Measurements from ENCODE around the gene SYT1.

The SYT1 gene

GRCh38 chr12:79337662-79338290 lies 473.2 kb downstream of the SYT1 start:
- no peak for DNase-seq (ENCODE audit: low read depth)
- no peak for TF ChIP-seq CTCF (IDR thresholded peaks at IDR 0.05; ENCODE audit: insufficient read depth, low read depth, low read length, missing control alignments)
- no peak overlapping the region for H3K4me3 ChIP-seq (ENCODE audit: low read length)

GRCh38 chr12:79344855-79345847 lies 480.6 kb downstream of the SYT1 start:
- peak; percentile 91 for TF ChIP-seq CTCF (IDR thresholded peaks at IDR 0.05; ENCODE audit: insufficient read depth, low read depth, low read length, missing control alignments)
- no peak overlapping the region for H3K4me3 ChIP-seq (ENCODE audit: low read length)
- DNase-seq (ENCODE audit: low read depth), result peak; percentile 71

GRCh38 chr12:79347866-79348265 lies 483.3 kb downstream of the SYT1 start:
- no peak for TF ChIP-seq CTCF (IDR thresholded peaks at IDR 0.05; ENCODE audit: insufficient read depth, low read depth, low read length, missing control alignments)
- H3K4me3 ChIP-seq (ENCODE audit: low read length), result no peak overlapping the region
- DNase-seq (ENCODE audit: low read depth), result no peak

- no peak overlapping the region for H3K4me3 ChIP-seq (ENCODE audit: low read length)
- no peak for TF ChIP-seq CTCF (IDR thresholded peaks at IDR 0.05; ENCODE audit: insufficient read depth, low read depth, low read length, missing control alignments)
- no peak for DNase-seq (ENCODE audit: low read depth)
Observed at GRCh38 chr12:79351251-79351650, 486.7 kb downstream of the SYT1 start.

- H3K4me3 ChIP-seq (ENCODE audit: low read length), result no peak overlapping the region
- DNase-seq (ENCODE audit: low read depth), result no peak
- no peak for TF ChIP-seq CTCF (IDR thresholded peaks at IDR 0.05; ENCODE audit: insufficient read depth, low read depth, low read length, missing control alignments)
Observed at GRCh38 chr12:79356216-79356615, 491.6 kb downstream of the SYT1 start.

GRCh38 chr12:79357048-79357447 lies 492.5 kb downstream of the SYT1 start:
- H3K4me3 ChIP-seq (ENCODE audit: low read length), result no peak overlapping the region
- DNase-seq (ENCODE audit: low read depth), result no peak
- no peak for TF ChIP-seq CTCF (IDR thresholded peaks at IDR 0.05; ENCODE audit: insufficient read depth, low read depth, low read length, missing control alignments)
